ENCODE results near the gene ATP13A3. TPM values are rescaled to one million over a fixed set of nuclear protein-coding genes. Genes with fewer than 3 reads are reported as not detected.

ATP13A3 gene
- total RNA-seq, 2 experiments from 2014 or later, result 113 to 124 TPM

DNA sequence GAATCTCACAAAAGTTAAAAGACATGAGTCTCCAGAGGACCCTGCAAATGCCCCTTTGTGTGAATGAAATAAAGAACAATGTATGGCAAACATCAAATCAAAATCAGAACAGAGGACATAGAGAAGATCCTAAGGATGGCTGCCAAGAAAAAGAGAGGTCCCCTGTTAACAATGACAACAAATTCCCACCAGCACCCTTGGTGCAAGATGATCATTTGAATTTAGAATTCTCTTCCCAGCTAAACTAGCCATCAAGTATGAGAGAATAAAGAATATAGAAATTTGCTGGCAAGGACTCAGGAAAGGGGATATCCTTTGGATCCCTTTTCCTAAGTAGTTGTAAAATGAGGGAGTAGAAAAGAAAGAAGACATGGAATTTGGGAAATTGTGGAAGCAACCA lies 96.0 kb downstream of the ATP13A3 start:
- Mint-ChIP-seq H3K4me3 (no peak overlapping the region), H3K27ac (no peak overlapping the region), H3K27me3 (no peaks in the 10 kb centered on the region), H3K36me3 (peaks cover 7% of the 10 kb centered on the region), H3K4me1 (peaks cover 14% of the 10 kb centered on the region), H3K9me3 (peaks cover 11% of the 10 kb centered on the region)
- no peak for DNase-seq

DNA sequence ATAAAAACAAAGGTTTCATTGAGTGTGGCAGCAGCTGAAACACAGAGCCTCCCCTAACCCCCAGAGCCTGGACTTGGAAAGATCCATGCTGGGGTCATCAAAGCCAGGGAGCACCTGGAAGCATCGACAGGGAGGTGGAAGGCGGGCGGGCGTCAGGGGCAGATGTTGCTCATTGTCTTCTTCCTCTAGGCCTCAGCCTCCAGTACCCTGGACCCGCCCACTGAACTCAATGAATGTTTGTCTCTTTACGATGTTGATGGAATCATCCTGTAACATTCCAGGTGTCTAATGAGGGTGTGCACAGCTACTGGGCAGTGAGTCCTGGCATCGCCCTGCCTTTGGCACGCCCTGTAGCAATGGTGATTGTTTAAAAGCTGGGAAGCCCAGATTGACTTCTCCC lies 97.5 kb downstream of the ATP13A3 start:
- no peak overlapping the region for H3K4me3 Mint-ChIP-seq
- no peaks in the 10 kb centered on the region for H3K4me1 Mint-ChIP-seq
- H3K9me3 Mint-ChIP-seq, result peaks cover 11% of the 10 kb centered on the region
- H3K27me3 Mint-ChIP-seq, result no peaks in the 10 kb centered on the region
- no peak overlapping the region for H3K27ac Mint-ChIP-seq
- no peak for DNase-seq
- H3K36me3 Mint-ChIP-seq, result peaks cover 7% of the 10 kb centered on the region

DNA sequence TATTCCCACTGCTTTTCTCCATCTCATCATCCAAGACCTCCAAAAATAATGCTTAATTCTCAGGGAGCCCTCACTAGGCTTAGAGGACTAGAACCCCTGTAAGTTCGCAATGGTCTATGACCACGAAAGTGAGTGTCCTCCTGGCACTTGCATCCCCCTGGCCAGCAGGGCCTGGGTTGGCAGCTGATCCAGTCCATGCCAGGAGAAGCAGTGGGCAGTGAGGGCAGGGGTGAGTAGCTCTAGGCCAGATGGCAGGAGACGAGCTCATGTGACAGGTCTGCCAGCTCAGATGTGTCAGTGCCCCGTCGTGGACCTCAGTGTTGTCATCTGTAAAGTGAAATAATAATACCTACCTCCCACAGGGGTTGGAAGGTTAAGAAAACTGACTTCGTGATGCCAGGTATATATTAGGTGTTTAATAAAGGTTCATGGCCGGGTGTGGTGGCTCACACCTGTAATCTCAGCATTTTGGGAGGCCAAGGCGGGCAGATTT lies 98.8 kb downstream of the ATP13A3 start:
- H3K27ac Mint-ChIP-seq, result no peak overlapping the region
- no peaks in the 10 kb centered on the region for H3K4me1 Mint-ChIP-seq
- H3K9me3 Mint-ChIP-seq, result peaks cover 11% of the 10 kb centered on the region
- no peak overlapping the region for H3K4me3 Mint-ChIP-seq
- DNase-seq, result no peak
- H3K36me3 Mint-ChIP-seq, result peaks cover 7% of the 10 kb centered on the region
- no peaks in the 10 kb centered on the region for H3K27me3 Mint-ChIP-seq

DNA sequence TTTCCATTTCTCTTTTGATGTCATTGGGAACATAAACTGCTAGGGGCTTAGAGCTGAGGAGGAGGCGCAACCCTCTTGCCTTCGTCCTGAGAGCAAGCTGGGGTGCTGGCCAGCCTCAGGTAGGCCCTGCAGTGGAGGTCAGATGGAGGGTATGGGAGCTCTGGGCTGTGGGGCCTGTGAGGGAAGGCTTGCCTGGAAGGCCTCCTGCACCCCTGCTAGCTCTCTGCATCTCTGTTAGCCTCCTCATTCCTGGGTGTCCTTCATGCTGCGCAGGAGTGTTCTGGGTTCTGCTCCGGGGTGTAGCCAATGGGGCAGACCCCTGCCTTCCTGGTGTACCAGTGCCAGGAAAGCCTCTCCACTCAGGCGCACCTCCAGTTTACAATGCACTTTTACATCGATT lies 99.5 kb downstream of the ATP13A3 start:
- peaks cover 7% of the 10 kb centered on the region for H3K36me3 Mint-ChIP-seq
- H3K4me3 Mint-ChIP-seq, result no peak overlapping the region

DNA sequence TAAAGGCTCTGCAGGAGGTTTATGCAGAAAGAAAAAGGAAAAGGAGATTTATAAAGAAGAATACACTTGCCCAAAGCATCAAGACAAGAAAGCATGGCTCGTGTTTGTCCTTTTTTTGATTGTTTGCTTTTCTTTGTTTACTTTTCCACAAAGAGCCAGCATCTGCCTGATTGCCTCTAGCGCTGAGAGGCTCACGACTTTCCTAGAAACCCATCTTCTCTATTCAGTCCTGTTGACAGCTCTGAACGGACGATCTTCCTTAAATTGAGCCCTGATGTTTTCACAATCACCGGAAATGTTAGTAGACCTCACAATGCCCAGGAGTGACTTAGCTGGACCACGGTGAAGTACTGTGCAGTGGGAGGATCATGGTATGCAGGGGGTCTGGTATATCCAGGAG lies 100.2 kb downstream of the ATP13A3 start:
- Mint-ChIP-seq H3K27ac (no peak overlapping the region), H3K27me3 (no peaks in the 10 kb centered on the region), H3K4me1 (no peaks in the 10 kb centered on the region), H3K36me3 (peaks cover 7% of the 10 kb centered on the region), H3K4me3 (no peak overlapping the region), H3K9me3 (peaks cover 9% of the 10 kb centered on the region)
- DNase-seq, result no peak

More for the DNA sequence above, 99.5 kb downstream of the ATP13A3 start:
- Mint-ChIP-seq H3K9me3 (peaks cover 9% of the 10 kb centered on the region), H3K27ac (no peak overlapping the region), H3K27me3 (no peaks in the 10 kb centered on the region), H3K4me1 (no peaks in the 10 kb centered on the region)
- DNase-seq, result no peak

DNA sequence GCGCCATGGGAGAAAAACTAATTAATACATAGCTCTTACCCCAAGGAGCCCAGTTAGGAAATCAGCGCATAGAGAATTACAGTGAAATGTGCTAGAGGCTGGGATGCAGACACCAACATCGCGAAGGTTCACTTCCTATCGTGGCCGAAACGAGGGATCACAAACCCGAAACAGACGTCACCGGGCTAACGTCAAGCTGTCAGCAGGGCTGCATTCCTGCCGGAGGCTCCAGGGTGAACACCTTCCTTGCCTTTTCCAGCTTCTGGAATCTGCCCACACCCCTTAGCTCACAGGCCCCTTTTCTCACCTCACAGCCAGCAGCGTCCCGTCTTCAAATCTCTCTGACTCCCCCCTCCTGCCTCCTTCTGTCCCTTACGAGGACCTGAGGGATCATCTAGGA lies 100.7 kb downstream of the ATP13A3 start:
- Mint-ChIP-seq H3K27ac (no peak overlapping the region), H3K27me3 (no peaks in the 10 kb centered on the region), H3K4me3 (no peak overlapping the region), H3K9me3 (peaks cover 9% of the 10 kb centered on the region), H3K4me1 (no peaks in the 10 kb centered on the region), H3K36me3 (peaks cover 7% of the 10 kb centered on the region)
- DNase-seq, result no peak

DNA sequence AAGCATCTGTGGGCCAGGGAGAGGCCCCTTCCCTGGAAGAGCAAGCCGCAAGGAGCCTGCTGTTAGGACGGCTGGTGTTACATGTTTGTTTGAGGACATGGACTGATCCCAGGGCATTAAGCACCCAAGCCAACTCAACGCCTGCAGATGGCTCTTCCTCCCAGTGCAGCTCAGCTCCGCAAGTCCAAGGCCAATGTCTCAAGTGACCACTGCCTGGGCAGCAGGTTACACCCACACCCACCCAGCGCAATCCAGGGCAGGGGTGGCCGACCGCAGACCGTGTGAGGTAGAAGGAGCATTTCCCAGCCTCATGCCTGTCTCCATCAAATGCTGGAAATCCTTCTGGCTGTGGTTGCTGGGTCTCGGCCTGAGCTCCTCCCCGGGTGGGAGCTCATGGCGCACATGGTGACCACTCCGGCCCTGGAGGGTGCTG lies 102.2 kb downstream of the ATP13A3 start:
- Mint-ChIP-seq H3K27me3 (no peaks in the 10 kb centered on the region), H3K4me1 (no peaks in the 10 kb centered on the region)
- no peak for DNase-seq

DNA sequence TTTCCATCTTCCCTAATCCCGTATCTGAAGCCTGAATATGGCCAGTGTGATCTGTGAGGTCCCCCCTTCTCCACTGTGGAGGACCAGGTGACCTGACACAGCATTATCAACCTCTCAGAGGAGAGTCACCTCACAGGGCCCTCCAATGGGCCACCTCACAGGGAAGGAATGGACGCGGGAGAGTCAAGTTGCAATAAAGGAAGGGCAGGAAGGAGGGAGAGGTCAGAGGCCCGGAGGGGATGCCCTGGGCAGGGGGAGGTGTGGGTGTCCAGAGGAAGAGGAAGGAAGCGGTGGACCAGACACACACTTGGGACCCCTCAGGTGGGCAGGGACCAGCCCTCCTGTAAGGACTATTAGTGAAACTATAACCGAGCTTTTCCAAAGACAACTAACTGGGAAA lies 102.6 kb downstream of the ATP13A3 start:
- H3K36me3 Mint-ChIP-seq, result peaks cover 2% of the 10 kb centered on the region
- no peak for DNase-seq
- H3K27me3 Mint-ChIP-seq, result no peaks in the 10 kb centered on the region
- H3K4me3 Mint-ChIP-seq, result no peak overlapping the region
- H3K9me3 Mint-ChIP-seq, result no peaks in the 10 kb centered on the region
- no peaks in the 10 kb centered on the region for H3K4me1 Mint-ChIP-seq
- H3K27ac Mint-ChIP-seq, result no peak overlapping the region

More for the DNA sequence above, 102.2 kb downstream of the ATP13A3 start:
- Mint-ChIP-seq H3K27ac (no peak overlapping the region), H3K9me3 (no peaks in the 10 kb centered on the region), H3K36me3 (peaks cover 4% of the 10 kb centered on the region), H3K4me3 (no peak overlapping the region)

DNA sequence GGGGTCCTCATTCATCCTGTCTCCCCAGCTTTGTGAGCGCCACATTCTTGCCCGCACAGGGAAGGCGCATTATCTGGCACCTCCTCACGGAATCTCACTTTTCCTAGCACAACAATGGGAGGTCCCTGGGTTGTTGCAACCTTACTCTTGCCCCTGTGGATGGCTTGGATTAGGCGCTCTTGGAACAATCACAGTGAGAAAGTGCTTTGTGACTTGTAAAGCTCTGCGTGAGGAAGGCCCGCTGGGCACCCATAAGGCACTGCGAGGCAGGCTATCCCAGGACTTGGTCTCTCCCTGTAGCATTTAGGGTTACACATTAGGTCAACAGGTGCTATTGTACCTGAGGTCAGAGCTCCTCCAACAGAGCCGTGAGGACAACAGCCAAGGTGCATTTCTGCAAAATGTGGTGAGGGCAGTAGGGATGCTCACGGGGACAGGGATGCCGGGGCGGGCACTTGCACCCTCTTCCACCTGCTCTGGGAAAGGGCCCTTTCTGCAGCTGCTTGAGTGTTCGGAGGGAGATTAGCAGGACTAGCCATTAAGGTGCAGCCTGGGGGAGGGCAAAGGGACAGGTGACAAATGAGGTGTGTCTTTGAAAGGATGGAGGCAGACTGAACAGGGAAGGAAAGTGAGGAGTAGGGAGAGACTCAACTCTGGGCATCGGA lies 103.4 kb downstream of the ATP13A3 start:
- H3K36me3 Mint-ChIP-seq, result peaks cover 2% of the 10 kb centered on the region
- H3K9me3 Mint-ChIP-seq, result no peaks in the 10 kb centered on the region
- DNase-seq, result no peak
- H3K27ac Mint-ChIP-seq, result no peak overlapping the region
- no peak overlapping the region for H3K4me3 Mint-ChIP-seq
- peaks cover under 1% of the 10 kb centered on the region for H3K27me3 Mint-ChIP-seq
- no peaks in the 10 kb centered on the region for H3K4me1 Mint-ChIP-seq

DNA sequence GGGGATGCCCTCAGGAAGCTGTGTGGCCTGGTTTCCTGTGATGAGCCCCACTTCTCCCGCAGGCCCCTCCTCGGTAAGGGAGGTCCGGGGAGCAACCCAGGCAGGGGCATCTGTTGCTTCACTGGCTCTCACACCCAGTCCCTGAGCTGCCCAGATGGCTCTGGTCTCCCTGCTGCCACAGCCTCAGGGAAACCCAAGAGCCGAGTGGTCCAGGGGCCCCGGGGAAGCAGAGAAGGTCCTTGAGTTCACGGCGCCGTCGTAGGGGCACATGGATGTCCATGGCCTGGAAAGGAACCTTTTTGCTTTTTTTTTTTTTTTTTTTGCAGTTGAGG lies 103.9 kb downstream of the ATP13A3 start:
- Mint-ChIP-seq H3K9me3 (no peaks in the 10 kb centered on the region), H3K4me1 (no peaks in the 10 kb centered on the region), H3K27me3 (peaks cover 4% of the 10 kb centered on the region), H3K4me3 (no peak overlapping the region), H3K36me3 (no peaks in the 10 kb centered on the region), H3K27ac (no peak overlapping the region)
- DNase-seq, result no peak

DNA sequence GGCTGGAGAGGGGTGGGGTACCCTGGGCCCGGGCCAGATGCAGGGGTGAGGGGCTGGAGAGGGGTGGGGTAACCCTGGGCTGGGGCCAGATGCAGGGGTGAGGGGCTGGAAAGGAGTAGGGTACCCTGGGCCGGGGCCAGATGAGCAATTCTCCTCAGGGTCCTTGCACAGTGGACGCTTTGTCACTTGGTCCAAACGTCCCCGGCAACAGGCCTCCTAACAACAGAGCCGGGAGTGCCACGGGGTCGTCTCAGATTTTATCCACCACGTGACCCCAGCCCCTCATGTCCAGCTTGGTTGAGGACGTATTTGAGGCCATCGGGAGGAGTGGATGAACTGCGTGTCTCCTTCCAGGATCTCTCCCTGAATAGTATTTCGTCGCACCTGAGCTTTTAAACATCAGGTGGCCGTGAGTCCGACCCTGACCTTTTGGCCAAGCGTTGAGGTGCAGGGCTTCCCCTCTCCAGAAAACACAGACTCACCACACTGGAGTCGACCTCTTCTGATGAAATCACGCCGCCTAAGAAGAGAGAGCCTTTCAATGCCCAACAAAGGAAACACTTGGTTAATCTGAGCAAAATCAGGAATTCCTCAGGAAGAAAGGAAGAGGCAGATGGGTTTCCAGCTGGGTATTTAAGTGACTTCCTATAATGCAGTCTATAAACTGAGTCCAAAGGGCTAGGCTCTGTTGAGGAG lies 104.5 kb downstream of the ATP13A3 start:
- Mint-ChIP-seq H3K36me3 (no peaks in the 10 kb centered on the region), H3K27ac (no peak overlapping the region), H3K27me3 (peaks cover 4% of the 10 kb centered on the region), H3K4me3 (no peak overlapping the region), H3K9me3 (no peaks in the 10 kb centered on the region), H3K4me1 (no peaks in the 10 kb centered on the region)
- DNase-seq, result no peak

DNA sequence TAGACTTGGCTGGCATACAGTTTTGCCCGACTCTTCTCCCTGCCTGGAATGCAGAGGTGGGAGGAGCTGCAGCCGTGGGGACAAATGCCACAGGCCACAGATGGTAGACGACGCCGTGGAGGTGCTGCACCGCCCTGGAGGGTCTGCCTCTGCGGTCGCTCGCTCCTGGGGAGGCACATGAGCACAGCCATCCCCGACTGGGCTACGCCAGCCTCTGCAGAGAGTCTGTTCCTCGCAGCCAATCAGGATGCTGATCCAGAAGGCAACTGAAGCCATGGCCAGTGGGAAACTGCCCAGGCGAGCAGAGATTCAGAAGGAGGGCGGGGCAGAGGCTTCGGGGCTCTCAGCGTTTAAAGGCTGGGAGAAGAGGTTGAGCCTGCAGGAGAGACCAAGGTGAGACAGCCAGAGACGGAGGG lies 105.3 kb downstream of the ATP13A3 start:
- H3K27me3 Mint-ChIP-seq, result peaks cover 4% of the 10 kb centered on the region
- no peak overlapping the region for H3K4me3 Mint-ChIP-seq
- DNase-seq, result no peak
- H3K27ac Mint-ChIP-seq, result no peak overlapping the region
- H3K9me3 Mint-ChIP-seq, result no peaks in the 10 kb centered on the region
- H3K4me1 Mint-ChIP-seq, result no peaks in the 10 kb centered on the region
- no peaks in the 10 kb centered on the region for H3K36me3 Mint-ChIP-seq

DNA sequence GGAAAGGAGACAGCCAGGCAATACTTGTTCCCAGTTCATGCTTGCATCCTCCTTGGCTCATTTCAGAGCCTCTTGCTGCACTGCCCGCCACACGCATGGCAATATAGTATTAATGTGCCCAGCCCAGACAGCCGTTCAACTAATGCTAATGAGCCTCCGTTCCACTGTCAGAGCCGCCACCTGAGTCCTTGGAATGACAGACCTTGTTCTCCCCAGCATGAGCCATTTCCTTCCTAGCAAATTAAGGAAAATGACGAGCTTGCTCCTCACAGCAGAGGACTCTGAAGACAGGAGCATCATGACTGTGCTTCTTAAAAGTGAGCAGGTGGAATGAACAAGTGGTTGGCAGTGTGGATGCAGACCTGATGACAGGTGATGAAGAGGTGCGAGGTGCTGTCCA lies 106.5 kb downstream of the ATP13A3 start:
- no peak for DNase-seq
- Mint-ChIP-seq H3K27me3 (peaks cover 5% of the 10 kb centered on the region), H3K27ac (no peak overlapping the region), H3K4me1 (no peaks in the 10 kb centered on the region), H3K36me3 (no peaks in the 10 kb centered on the region), H3K4me3 (no peak overlapping the region), H3K9me3 (no peaks in the 10 kb centered on the region)

DNA sequence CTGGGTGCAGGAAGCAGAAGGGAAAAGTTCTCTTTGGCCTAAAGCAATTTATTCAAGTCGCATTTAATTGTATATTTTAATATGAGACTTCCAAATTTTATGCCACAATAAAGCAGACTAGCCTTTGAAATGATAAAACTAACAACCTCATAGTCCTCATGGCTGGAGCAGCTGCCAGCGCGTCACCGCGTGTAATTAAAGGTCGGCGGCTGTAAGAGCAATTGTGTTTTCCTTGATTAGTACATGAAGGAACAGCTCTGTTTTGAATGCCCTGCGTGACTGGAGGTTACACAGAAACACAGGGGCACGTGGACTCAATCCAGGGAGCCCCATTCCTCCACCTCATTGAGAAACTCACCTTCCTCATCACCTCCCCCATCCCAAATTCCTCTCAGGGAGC lies 107.2 kb downstream of the ATP13A3 start:
- Mint-ChIP-seq H3K4me3 (no peak overlapping the region), H3K27me3 (peaks cover 10% of the 10 kb centered on the region), H3K9me3 (no peaks in the 10 kb centered on the region), H3K4me1 (no peaks in the 10 kb centered on the region), H3K27ac (no peak overlapping the region), H3K36me3 (no peaks in the 10 kb centered on the region)
- no peak for DNase-seq

DNA sequence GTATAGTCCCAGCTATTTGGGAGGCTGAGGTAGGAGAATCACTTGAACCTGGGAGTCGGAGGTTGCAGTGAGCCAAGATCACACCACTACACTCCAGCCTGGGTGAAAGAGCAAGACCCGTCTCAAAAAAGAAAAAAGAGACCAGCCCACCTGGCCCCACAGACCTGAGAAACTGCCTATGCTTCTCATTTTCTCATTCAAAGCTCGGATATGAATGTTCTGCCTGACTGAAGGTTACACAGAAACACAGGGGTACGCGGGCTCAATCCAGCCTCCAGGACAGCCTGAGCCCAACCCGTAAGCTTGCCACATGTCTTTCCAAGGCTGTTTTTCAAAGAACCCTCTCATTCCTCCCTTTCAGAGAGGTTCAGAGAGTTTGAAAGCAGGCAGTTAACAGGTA lies 107.6 kb downstream of the ATP13A3 start:
- no peaks in the 10 kb centered on the region for H3K9me3 Mint-ChIP-seq
- no peaks in the 10 kb centered on the region for H3K4me1 Mint-ChIP-seq
- H3K27ac Mint-ChIP-seq, result no peak overlapping the region
- no peak for DNase-seq
- no peaks in the 10 kb centered on the region for H3K36me3 Mint-ChIP-seq
- H3K27me3 Mint-ChIP-seq, result peaks cover 10% of the 10 kb centered on the region
- H3K4me3 Mint-ChIP-seq, result no peak overlapping the region

DNA sequence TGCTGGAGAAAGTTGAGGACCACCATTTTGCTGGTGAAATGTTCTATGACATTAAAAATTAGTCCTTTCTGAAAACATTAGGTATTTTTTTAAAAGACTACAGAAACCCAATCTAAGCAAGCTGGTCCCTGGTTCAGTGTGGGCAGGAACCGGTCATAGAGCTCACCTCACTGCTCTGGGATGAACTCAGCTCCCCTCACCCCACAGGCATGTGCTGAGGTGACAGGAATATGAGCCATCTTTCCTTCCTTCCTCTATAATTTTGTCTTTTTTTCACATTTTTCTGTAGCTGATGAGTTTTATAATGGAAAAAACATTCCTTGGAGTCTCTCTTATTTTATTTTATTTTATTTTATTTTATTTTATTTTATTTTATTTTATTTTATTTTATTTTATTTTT lies 109.1 kb downstream of the ATP13A3 start:
- Mint-ChIP-seq H3K36me3 (no peaks in the 10 kb centered on the region), H3K27ac (no peak overlapping the region), H3K4me3 (no peak overlapping the region), H3K27me3 (peaks cover 10% of the 10 kb centered on the region), H3K4me1 (no peaks in the 10 kb centered on the region), H3K9me3 (no peaks in the 10 kb centered on the region)
- DNase-seq, result no peak

Data from activated naive CD8-positive, alpha-beta T cell treated with anti-CD3 and anti-CD28 coated beads for 36 hours (primary cell).